ENCODE results near the gene USP44. TPM values are rescaled to one million over a fixed set of nuclear protein-coding genes. Genes with fewer than 3 reads are reported as not detected.

USP44 gene
- total and polyA plus RNA-seq, 10 of the 15 experiments (the other 5 are each of a cell fraction or from before 2014, with no cell fraction given) = 0.02 to 0.26 (median 0.12) TPM; not detected in 6

GRCh38 chr12:95473884-95474659, 77.2 kb downstream of the USP44 start, which contains the start of gene METAP2 (continued):
- TF ChIP-seq ASH2L (IDR thresholded peaks at IDR 0.05; ENCODE audit: borderline replicate concordance, low read depth) (peak; percentile 60; the same call in 1 of the 2 replicates), ZBTB40 (IDR thresholded peaks at IDR 0.05; ENCODE audit: borderline replicate concordance) (peak; percentile 75; the same call in 1 of the 2 replicates), PRDM15 (CRISPR knock-in tag; IDR thresholded peaks at IDR 0.05) (no peak), USF2 (IDR thresholded peaks at IDR 0.05; ENCODE audit: borderline replicate concordance, low read depth, low read length) (no peak), PAX8 (IDR thresholded peaks at IDR 0.05) (no peak), MEF2A (IDR thresholded peaks at IDR 0.05; ENCODE audit: insufficient read depth, low read depth, low read length) (0 out of 2 replicates have a peak, but pooled peaks have one; percentile 22), RAD21 (IDR thresholded peaks at IDR 0.05; ENCODE audit: insufficient read depth, low read depth, low read length) (no peak), KLF5 (IDR thresholded peaks at IDR 0.05; ENCODE audit: partially characterized antibody) (no peak), SP1 (IDR thresholded peaks at IDR 0.05; ENCODE audit: low read depth, low read length) (peak; percentile 65), CBX5 (IDR thresholded peaks at IDR 0.05; ENCODE audit: low read depth) (peak; percentile 23; the same call in 1 of the 2 replicates), BCL11A (IDR thresholded peaks at IDR 0.05; ENCODE audit: low read depth, low read length) (no peak), SREBF1 (IDR thresholded peaks at IDR 0.05; ENCODE audit: low read length) (no peak), JUNB (IDR thresholded peaks at IDR 0.05) (no peak; the same call in 1 of the 2 replicates), MYB (IDR thresholded peaks at IDR 0.05; ENCODE audit: borderline replicate concordance, low read depth, low read length) (no peak), KAT2A (conservative IDR thresholded peaks at IDR 0.05; ENCODE audit: control insufficient read depth, low read depth, low read length) (no peak)
- TF ChIP-seq, protein P1, sequence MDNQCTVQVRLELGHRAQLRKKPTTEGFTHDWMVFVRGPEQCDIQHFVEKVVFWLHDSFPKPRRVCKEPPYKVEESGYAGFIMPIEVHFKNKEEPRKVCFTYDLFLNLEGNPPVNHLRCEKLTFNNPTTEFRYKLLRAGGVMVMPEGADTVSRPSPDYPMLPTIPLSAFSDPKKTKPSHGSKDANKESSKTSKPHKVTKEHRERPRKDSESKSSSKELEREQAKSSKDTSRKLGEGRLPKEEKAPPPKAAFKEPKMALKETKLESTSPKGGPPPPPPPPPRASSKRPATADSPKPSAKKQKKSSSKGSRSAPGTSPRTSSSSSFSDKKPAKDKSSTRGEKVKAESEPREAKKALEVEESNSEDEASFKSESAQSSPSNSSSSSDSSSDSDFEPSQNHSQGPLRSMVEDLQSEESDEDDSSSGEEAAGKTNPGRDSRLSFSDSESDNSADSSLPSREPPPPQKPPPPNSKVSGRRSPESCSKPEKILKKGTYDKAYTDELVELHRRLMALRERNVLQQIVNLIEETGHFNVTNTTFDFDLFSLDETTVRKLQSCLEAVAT (IDR thresholded peaks at IDR 0.05) = no peak
- TF ChIP-seq, protein P2, sequence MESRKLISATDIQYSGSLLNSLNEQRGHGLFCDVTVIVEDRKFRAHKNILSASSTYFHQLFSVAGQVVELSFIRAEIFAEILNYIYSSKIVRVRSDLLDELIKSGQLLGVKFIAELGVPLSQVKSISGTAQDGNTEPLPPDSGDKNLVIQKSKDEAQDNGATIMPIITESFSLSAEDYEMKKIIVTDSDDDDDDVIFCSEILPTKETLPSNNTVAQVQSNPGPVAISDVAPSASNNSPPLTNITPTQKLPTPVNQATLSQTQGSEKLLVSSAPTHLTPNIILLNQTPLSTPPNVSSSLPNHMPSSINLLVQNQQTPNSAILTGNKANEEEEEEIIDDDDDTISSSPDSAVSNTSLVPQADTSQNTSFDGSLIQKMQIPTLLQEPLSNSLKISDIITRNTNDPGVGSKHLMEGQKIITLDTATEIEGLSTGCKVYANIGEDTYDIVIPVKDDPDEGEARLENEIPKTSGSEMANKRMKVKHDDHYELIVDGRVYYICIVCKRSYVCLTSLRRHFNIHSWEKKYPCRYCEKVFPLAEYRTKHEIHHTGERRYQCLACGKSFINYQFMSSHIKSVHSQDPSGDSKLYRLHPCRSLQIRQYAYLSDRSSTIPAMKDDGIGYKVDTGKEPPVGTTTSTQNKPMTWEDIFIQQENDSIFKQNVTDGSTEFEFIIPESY (IDR thresholded peaks at IDR 0.05) = no peak

Data from GM12878 (cell line).